M059J (cell line): ENCODE measurements around the gene KLRG1. TPM values are rescaled to one million over a fixed set of nuclear protein-coding genes. Genes with fewer than 3 reads are reported as not detected.

ENCODE experiments used
- DNase-seq: peaks from one replicate; pipeline ENCODE4 v3.0.0-alpha.2; 2012; ENCODE audit warnings: low read depth
- total RNA-seq: library from RNA; depleted of rRNA; stranded (reverse); fragments of >200 nt; shearing (Covaris generic); gene quantifications from 2 replicates; pipeline ENCODE4 v1.2.3, GENCODE V29; 2014; rRNA removed

KLRG1 gene
- total RNA-seq = not detected in 2 replicates

- DNase-seq = no peak
These were observed at the start of gene KLRG1 for GRCh38 chr12:8989413-8989812. KLRG1 (plus strand) TSS chr12:8989546; CDS start chr12:8989636, 90 bp downstream.

- DNase-seq = peak; percentile 12
These were observed 47.5 kb upstream of the KLRG1 start for GRCh38 chr12:8941691-8942478.

DNA sequence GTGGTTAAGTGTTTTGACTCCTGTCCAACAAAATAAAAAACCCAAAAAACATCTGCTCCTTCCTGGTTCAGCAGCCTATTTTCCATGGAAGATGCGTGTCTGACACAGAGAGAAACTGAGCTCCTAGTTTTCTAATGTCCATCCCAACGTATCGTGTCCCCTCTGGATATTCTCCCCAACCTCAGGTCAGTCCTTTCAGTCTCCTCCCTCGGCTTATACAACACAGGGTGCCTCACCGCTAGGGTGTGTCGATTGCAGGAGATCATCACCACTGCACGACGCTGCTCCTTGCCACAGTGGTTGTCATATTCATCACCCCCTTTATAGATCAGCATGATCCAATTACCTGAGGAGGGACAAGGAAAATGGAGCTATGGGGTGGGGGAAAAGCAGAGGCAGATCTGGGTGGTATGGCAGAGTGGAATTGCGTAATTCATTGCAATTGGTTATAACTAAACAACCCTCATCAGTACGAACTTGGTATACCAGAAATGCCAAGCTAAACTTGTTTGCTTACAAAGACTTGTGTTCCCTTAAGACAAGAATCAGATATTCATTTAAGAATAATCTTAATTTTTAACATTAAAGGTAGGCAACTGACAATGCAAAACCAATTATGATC, 45.7 kb upstream of the KLRG1 start:
- DNase-seq = no peak

- no peak for DNase-seq
These were observed 42.6 kb upstream of the KLRG1 start for GRCh38 chr12:8946733-8947132.

DNA sequence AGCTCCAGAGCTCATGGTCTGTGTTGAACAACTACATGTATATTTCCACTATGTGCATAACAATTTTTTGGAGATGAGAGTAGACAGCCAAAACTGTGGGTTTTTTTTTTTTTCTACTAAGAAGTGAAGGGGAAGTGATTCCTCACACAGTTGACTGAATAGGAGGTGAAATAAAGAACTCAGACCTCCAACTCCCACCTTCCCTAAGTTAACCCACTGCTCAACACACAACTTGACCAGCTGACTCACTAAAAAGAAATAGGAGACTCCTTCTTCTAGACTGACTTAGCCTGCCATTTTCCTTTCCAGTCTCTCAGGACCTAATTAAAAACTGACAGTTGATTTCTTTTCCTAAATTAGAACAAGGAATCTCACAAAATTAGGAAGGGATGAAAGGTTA, 41.6 kb upstream of the KLRG1 start:
- peak; percentile 6 for DNase-seq

- DNase-seq = peak; percentile 32
These were observed 40.5 kb upstream of the KLRG1 start for GRCh38 chr12:8948701-8949341.

DNA sequence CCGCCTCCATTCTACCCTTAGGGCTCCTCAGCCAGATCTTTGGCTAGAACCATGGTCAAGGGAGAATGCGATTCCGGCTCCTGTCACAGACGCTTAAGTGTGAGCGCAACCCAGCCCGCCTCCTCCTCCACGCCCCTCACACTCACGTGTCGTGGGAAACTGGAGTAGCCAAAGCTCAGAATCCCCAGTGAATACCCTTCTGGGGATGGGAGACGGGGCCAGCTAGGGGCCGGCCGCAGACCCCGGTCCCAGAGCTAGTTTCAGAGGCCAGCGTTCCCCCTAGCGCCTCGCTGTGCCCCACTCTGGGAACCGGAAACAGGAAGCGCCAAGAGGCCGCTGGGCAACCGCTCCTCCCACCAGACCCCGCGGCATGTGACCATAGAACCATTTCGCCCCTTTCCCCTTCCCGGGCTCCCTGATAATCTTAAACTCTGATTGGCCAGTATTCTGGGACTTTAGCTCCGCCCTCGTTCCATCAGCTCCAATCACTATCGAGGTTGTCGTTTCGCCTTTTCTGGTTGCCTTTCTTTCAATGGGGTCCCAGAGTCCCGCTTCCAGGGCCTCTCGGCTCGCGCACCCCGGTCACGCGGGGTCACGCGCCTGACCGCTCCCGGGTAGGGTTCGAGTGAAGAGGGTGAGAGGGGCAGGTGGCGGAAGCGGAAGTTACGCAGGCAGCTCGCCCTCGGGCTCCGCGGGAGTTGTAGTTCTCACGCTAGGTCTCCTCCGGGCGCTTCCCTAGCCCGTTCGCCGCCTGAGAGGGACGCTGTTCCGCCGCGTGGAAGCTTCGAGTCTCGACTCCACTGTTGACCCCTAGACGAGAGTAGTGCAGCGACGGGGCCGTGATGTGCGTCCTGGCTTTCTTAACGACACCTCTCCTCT, 39.8 kb upstream of the KLRG1 start, which contains the start of gene M6PR:
TSS of gene M6PR (minus strand) at position 304 of the 879 bp plus-strand sequence. CDS start 3,241 bp downstream, outside the sequence.
- peak; percentile 95 for DNase-seq

DNA sequence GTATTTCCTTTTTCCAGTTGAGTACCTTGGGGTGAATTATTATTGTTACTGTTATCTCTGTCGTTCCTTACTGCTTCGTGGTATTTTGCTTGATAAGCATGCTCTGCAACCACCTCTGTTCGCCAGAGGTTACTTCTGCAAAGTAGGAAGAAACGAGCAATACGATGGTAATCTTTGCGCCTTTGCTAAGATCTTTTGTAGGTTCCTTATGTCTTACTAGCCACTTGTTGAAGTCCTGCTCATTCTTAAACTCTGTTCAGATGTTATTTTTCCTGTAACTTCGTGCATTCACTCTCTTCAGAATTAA, 39.2 kb upstream of the KLRG1 start:
- DNase-seq = no peak

DNA sequence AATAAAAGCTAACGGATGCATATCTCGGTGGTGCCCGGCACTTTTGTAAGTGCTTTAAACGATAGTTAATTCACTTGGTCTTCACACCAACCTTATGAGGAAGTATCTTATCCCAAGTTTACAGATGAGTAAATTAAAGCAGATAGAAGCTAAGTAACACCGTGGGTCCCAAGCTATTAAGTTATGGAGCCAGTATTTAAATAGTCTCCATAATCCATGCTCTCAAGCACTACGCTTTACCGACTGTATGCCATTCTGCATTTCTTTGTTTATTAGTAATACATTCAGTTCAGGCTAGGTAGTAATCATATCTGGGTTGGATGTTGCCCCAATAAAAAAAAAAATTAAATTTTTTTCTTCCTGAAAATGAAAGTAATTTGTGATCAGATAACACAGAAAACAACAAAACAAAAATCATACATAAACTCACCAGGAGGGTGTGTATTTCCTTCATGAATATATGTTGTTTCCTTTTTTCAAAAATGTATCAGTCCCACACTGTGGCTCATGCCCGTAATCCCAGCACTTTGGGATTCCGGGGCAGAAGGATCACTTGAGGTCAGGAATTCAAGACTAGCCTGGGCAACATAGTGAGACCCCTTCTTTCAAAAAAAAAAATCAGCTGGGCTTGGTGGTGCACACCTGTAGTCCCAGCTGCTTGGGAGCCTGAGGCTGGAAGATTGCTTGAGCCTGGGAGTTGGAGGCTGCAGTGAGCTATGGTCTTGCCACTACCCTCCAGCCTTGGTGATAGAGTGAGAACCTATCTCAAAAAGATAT, 38.5 kb upstream of the KLRG1 start:
- DNase-seq = no peak

DNA sequence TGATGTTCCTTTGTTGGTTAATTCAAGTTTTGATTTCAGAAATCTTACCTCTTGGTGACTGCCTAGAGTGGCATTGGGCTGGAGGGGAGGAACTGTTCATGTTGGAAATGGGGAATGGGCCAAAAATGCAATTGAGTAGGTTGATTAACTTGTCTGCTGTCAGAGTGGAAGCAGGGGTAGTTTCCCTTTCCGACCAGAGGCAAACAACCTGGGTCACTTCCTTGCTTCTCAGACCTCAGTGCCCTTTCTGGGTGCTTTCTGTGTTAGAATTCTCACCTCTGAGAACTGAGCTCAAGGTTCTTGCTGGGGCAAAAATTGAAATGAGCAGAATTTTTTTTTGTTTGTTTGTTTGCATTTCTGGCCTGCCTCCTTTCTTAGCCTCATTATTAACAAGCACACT, 37.6 kb upstream of the KLRG1 start:
- DNase-seq = no peak

- DNase-seq = no peak
These were observed 35.5 kb upstream of the KLRG1 start for GRCh38 chr12:8953773-8954402.

GRCh38 chr12:8956073-8956472, 33.3 kb upstream of the KLRG1 start:
- DNase-seq = no peak

DNA sequence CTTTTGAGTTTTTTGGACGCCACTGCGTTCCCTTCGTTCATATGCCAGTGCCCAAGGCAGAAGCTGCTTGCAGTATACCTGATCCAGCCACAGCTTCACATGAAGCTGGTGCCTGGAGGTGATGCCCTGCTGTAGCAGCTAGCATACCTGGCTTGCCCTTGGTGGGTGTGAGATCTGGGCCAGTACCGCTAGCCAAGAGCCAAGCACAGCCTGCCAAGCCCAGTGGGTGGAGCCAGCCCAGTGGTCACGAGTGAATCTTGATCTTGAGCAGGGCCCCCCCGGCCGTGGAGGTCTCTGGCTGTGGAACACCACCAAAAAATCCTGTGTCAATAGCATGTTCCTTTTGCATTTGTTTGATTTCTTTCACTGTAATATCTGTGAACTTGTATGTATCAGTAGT, 32.6 kb upstream of the KLRG1 start:
- DNase-seq = no peak

DNA sequence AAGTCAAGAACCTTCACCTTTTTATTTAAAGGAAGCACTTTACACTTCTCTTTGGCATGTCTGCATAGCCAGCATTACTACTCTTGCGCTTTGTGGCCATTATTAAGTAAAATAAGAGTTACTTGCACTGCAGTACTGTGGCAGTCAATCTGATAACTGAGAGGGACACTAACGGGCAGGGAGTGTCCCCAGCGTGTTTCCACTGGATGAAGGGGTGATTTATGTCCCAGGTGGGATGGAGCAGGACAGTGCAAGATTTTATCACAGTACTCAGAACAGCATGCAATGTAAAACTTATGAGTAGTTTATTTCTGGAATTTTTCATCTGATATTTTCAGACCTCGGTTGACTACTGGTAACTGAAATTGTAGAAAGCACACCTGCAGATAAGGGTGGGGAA, 31.8 kb upstream of the KLRG1 start:
- no peak for DNase-seq

GRCh38 chr12:8958066-8958465, 31.3 kb upstream of the KLRG1 start:
- no peak for DNase-seq

GRCh38 chr12:8960176-8960575, 29.2 kb upstream of the KLRG1 start:
- no peak for DNase-seq

DNA sequence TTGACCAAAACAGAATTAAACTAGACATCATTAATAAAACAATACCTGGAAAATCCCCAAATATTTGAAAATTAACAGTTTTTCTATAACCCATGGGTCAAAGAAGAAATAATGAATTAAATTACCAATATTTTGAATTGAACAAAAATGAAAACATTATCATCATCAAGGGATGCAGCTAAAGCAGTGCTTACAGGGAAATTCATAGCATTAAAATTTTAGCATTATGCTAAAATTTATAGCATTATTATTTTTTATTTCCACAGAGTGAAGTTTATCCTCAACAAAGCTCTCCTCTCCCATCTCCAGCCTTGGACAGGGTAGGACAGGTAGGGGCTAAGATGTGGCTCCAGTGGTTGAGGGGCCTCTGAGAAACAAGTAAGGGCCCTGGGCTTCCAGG, 20.6 kb upstream of the KLRG1 start:
- no peak for DNase-seq

GRCh38 chr12:8969861-8970411, 19.4 kb upstream of the KLRG1 start:
- no peak for DNase-seq

GRCh38 chr12:8970432-8970831, 18.9 kb upstream of the KLRG1 start:
- no peak for DNase-seq

DNA sequence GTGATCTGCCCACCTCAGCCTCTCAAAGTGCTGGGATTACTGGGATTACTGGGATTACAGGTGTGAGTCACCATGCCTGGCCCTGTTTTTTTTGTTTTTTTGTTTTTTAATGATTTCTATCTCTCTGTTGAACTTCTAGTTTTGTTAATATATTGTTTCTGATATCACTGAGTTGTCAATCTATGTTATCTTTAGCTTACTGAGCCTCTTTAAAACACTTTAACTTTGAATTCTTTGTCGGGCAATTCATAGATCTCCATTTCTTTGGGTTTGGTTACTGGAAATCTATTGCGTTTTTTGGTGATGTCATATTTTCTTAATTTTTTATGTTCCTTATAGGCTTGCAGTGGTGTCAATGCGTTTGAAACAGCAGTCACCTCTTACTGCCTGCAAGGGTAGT, 9.2 kb upstream of the KLRG1 start:
- DNase-seq = no peak
